GM18907 (cell line): ENCODE data around the gene POF1B.
A peak's percentile ranks its signal among the peaks of the same experiment; 100 is the strongest.
"Not testable (repeated sequence)": the region's sequence is repeated elsewhere in the genome, so short reads cannot be mapped to it uniquely, and the experiment has no call there.

ENCODE experiments used
- ATAC-seq: cut with Tn5 transposase; IDR thresholded peaks from one replicate; pipeline ENCODE4 v1.9.1; 2021; ENCODE audit warnings: mild to moderate bottlenecking, moderate library complexity; ENCODE audit not compliant: unreplicated experiment

POF1B gene, protein sequence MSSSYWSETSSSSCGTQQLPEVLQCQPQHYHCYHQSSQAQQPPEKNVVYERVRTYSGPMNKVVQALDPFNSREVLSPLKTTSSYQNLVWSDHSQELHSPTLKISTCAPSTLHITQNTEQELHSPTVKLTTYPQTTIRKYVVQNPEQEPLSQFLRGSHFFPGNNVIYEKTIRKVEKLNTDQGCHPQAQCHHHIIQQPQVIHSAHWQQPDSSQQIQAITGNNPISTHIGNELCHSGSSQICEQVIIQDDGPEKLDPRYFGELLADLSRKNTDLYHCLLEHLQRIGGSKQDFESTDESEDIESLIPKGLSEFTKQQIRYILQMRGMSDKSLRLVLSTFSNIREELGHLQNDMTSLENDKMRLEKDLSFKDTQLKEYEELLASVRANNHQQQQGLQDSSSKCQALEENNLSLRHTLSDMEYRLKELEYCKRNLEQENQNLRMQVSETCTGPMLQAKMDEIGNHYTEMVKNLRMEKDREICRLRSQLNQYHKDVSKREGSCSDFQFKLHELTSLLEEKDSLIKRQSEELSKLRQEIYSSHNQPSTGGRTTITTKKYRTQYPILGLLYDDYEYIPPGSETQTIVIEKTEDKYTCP

DNA sequence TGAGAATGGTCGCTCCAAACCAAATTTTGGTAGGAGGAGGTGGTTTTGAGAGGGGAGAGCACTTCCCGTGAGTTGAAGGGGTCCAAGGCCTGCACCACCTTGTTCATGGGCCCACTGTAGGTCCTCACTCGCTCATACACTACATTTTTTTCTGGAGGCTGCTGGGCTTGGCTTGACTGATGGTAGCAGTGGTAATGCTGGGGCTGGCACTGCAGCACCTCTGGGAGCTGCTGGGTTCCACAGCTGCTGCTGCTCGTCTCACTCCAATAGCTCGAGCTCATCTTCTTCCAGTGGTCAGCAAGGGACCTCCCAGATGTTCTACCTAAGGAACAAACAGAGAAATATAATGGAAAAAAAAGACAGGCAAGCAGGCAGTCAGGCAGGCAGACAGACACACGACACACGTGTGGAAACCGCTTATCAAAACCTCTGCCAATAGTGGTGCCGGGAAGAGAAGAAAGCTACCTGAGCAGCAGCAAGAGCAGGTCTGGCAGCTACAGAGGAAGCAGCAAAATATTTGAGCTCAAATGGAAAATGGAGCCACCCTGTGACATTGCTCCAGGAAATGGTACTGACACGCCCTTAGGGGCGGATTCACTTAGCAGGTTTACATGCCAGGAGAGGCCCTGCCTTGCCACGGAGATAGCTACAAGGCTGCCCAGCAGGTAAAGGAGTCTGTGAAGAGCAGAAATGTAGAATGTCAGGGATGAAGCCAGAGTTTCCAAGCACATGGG is at the start of gene POF1B:
POF1B (minus strand) TSS at position 492 of the 734 bp plus-strand sequence; CDS start at position 281, 211 bp downstream.
- ATAC-seq = no peak

DNA sequence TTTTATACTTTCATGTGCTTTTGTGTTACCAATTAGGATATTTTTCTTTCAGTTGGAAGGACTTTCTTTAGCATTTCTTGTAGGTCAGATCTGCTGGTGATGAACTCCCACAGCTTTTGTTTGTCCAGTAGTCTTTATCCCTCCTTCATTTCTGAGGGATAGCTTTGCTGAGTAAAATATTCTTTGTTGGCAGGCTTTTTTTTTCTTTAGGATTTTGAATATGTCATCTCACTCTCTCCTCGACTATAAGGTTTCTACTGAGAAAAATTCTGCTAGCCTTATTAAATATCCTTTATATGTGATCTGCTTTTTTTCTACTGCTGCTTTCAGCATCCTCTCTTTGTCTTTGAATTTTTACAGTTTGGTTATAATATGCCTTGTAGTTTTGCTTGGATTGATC is 49.6 kb upstream of the POF1B start:
- no peak for ATAC-seq

DNA sequence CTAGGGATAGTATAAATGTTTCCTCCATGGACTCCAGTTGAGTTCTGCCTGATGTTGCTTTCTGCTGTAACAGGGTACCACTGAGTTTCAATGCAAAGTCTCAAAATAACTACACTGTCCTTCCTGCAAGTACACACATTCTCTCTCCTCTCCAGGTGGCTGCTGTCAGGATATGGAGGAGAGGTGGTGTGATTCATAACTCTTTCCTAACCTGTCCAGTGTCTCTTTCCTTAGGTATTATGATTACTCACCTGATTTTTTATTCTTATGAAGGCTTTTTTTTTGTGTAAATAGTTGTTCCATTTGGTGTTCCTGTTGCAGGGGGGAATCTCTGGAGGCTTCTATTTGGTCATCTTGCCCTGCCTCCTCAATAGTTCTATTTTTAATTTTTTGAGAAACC is 39.8 kb upstream of the POF1B start:
- ATAC-seq = no peak

DNA sequence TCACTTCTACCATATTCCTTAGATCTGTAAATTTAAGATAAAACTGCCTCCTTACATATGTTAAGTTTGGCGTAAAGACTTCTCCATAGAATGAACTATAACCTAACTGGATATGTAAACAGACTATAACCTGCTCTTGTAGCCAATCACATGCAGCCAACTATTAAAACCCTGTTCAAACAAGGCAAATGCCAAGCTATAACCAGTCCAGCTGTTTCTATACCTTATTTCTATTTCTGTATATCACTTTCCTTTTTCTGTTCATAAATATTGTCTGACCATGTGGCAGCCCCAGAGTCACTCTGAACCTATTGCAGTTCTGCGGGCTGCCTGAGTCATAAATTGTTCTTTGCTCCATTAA is 12.4 kb upstream of the POF1B start:
- no peak for ATAC-seq

DNA sequence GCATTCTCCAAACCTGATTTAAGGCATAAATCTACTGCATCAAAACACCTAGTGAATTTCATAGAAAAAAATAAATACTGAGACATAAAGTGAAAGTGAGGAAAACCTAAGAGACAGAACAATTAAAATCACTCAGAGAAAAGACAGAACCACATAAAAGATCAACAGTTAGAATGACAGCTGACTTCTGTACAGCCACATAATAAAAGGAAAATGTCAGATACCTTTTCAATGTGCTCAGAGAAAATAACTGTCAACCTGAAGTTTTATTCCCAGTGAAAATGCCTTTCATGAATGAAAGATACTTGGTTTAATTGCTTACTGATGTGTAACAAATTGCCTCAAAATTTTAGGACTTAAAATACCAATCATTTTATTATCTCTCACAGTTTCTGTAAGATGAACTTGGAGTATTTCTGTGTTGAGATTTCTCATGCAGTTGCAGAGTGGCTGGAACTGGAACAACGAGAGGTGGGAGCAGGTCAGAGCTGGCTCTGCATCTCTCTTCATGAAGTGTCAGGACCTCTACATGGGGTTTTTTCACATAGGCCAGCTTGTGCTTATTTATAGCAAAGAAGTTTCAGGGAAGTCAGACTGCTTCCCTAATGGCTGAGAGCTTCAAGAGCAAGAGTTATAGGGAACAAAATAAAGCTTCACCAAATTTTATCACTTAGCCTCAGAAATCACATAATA is 11.9 kb upstream of the POF1B start:
- no peak for ATAC-seq

DNA sequence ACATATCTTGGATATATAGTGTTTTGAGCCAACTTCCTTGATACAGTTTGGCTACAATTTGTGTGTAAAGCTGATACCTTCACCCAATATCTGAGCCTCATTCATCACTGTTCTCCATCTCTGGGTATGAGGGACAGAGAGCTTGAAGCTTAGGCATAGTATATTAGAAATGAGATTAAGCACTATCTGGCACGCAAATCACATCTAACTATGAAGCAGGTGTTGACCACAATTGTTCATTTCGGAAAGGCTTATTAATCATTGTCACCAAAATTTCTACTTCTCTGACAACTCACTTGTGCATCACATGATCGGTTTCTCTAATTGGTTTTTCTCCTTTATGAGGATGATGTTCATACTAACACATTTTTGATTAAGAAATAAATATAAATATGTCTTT is 2.1 kb upstream of the POF1B start:
- ATAC-seq = no peak

DNA sequence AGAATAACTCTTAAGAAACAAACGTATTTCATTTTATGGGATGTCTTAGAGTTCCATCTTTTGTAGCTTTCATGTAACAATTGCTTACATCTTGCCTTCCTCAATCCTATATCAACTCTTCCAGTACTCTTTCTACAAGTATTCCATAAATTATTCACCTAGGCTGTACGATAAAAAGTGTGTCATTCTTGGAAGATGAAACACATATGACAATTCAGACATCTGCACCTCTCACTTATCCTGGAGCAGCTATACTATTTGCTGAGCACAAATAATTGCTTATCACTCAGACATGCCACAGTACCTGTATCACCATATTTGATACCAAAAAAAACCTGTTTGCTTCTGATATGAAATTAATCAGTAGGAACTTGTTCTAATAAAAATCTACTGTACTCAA is 1.0 kb downstream of the POF1B start:
- no peak for ATAC-seq

DNA sequence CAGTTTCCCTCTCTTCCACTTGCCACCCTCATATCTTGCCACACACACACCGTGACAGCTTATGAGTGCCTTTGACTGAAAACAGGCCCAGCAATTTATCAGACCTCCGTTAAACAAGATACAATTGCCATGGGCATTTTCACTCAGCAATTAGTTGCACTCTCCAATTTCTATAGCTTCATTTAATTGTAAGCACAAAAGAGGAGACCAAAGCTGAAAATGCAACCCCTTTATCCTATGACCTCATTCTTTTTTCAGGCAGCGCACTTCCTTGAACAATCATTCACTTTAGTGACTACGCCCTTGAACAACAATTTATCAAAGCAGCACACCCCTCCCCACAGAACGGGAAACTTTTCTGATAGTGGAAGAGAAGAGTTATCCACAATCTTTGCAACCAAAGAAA is 4.1 kb downstream of the POF1B start:
- no peak for ATAC-seq

DNA sequence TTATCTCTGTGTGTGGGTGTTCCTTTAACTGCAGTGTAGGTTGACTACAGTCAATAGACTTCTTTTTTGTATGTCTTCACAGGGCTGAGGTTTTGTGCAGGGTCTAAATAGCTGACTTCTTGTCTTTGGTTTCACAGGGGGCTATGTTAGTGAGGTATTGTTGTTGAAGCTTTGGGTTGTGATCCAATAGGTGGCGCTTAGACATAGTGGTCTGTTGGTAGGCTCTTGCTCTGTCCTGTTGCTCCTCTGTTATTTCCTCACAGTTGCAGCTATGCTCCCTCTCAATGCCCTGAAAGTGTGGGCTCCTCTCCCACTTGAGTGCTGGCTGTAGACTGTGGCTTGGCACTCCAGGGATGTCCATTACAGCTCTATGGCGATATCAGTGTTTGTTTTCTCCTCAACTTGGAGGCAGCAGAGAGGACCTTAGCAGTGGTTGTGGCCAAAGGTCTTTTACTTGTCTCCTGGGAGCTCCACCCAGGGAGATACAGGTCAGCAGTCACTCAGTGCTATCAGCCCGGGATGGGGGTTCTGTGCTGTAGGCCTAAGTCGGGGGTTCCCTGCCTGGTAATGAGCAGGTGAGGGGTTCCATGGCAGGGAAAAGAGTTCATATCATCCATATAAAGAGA is 14.0 kb downstream of the POF1B start:
- ATAC-seq = no peak

DNA sequence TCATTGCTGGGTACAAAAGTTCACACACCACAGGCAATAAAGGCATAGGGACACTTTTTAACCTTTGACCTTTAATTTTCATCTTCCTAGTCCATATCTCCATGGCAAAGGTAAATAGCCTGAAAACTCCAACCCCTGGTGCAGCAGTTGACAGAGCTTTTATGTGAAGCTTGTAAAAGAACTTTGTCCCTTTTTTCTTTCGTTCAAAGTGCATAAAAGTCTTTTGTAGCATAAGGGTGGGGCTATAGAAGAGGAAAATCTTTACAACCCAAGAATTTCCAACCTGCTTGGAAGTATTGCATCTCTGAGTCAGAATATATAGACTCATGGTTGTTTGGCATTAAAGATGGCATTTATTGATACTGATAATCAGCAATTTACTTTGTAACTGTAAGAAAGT is 20.4 kb downstream of the POF1B start:
- ATAC-seq = no peak

DNA sequence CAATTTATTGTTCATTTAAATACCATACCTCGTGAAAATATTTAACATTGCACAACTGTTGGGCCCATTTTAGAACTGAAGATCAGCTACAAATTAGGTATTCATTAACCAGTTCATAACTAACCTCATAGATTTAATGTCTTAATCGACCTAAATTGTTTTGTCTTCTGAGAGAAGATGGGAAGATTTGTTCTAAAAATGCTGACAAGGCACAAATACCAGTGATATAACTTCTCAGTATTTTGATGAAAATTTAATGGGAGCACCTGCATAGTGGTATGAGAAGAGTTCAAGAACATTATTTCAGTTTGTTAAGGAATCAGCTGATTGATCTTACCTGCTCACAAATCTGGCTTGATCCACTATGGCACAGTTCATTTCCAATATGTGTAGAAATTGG is 33.9 kb downstream of the POF1B start:
- ATAC-seq = no peak

DNA sequence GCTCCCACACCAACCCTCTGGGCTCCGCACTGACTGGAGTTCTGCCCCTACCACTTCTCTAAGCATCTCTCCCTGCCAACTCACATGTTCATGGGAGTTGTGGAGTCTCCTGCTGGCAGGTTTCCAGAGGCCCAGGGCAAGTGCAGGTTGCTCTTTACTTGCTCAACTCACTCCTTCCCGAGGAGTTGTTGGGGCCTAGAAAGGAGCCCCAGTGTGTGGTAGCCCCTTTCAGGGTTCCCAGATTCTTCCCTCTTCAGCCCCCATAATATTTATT is 52.5 kb downstream of the POF1B start:
- no peak for ATAC-seq

DNA sequence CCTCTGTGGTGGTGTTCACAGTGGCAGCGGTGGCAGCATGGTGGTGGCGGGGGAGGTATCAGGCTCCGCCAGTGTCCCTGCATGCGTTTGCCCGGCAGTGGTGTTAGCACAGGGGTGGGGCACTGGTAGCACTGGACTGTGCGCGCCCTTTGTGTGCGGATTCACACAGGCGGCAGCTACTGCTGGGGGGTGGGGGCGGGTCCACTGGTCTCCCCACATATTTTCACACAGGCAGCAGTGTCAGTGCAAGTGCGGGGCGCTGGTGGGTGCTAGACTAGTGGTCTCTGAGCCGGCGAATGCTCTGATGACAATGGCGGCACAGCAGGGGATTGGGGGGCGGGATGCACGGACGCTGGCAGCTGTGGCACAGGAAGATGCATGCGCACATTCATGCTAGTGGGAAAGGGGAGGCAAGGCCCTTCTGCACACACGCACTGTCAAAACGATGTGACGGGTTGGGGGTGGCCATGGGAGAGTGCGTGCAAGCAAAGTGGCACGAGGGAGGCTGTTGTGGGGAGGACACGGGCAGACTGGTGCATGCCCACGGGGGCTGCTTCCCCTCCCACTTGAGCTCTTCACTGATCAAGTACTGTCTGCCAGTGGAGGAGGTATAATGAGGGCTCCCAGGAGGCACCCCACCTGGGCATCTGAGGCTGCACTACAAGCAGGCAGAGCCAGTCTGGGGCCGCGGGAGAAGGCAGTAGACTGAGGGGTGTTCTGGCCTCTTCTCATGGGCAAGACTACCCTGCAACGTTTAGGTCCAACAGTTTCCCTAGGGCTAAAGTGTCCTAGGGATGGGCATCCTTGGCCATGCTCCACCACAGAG is 53.0 kb downstream of the POF1B start:
- no peak for ATAC-seq

DNA sequence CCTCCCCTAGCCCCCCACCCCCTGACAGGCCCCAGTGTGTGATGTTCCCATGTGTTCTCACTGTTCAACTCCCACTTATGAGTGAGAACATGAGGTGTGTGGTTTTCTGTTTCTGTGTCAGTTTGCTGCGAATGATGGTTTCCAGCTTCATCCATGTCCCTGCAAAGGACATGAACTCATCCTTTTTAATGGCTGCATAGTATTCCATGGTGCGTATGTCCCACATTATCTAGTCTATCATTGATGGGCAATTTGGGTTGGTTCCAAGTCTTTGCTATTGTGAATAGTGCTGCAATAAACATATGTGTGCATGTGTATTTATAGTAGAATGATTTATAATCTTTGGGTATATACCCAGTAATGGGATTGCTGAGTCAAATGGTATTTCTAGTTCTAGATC is 68.1 kb downstream of the POF1B start:
- not testable (repeated sequence) for ATAC-seq

DNA sequence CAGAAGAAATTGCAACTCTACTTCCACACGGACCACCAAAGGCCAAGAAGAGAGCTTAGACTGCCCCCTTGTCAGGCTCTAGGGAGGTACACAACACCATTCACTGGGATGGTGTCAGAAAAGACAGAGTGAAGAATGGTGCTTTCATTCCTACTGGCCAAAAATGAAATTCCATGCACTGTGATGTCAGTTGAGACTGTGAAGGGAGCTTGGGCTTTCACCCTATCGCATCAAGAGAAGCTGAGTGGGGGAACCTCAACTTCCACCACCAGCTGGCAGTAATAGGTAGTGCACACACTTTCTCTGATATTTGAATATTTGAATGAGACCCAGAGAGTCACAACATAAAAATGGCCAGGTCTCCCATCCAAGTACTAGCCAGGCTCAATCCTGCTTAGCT is 69.7 kb downstream of the POF1B start:
- ATAC-seq = no peak

DNA sequence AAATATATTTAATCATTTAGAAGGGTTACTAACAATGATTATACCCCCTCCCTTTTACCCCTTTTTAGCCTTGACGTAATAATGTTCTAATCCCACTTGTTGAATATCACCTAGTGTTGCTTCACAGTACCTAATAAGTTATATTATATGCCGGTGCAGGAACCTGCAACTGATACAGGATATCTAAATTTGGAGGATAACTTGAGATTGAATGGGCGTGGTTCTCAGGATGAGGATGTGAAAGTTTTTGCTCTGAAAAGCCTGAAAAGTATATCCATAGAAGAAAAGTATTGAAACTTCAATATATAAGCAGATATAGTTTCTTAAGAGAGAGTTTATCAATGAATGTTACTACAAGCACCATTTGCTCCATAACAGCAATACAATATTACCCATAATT is 75.9 kb downstream of the POF1B start:
- peak; percentile 66 for ATAC-seq

DNA sequence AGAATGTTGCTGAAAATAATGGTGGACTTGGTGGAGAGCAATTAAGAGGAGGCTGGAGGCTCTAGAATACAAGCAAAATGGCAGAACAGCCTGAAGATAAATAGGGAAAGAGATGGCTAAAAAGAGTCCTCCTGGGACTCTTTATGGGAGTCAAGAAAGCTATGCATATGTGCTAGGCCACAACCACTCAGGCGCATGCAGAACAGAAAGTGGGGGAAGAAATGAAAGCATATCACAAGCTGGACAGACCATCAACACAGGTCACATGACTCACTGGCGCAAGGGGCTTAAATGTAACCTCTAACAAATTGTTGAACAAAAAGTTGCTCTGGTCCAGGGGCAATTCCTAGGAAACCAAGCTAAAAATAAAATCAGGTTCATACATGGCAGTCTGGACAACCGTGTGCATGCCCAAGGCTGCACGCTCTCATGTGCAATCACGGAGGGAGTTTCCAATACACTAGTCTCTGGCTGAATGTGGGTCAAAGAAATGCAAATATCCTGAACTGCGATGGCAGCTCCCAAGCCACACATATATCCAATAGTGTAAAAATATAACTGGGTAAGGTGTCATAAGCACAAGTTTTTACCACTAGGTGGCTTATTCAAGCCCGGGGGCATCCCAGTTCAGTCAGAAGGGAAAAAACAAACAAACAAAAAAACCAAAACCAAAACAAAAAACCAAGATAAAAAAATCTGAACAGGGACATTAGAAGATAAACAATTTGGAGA is 90.3 kb downstream of the POF1B start:
- ATAC-seq = no peak

DNA sequence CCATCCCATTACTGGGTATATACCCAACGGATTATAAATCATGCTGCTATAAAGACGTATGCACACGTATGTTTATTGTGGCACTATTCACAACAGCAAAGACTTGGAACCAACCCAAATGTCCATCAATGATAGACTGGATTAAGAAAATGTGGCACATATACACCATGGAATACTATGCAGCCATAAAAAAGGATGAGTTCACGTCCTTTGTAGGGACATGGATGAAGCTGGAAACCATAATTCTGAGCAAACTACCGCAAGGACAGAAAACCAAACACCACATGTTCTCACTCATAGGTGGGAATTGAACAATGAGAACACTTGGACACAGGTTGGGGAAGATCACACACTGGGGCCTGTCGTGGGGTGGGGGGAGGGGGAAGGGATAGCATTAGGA is 94.2 kb downstream of the POF1B start:
- not testable (repeated sequence) for ATAC-seq

DNA sequence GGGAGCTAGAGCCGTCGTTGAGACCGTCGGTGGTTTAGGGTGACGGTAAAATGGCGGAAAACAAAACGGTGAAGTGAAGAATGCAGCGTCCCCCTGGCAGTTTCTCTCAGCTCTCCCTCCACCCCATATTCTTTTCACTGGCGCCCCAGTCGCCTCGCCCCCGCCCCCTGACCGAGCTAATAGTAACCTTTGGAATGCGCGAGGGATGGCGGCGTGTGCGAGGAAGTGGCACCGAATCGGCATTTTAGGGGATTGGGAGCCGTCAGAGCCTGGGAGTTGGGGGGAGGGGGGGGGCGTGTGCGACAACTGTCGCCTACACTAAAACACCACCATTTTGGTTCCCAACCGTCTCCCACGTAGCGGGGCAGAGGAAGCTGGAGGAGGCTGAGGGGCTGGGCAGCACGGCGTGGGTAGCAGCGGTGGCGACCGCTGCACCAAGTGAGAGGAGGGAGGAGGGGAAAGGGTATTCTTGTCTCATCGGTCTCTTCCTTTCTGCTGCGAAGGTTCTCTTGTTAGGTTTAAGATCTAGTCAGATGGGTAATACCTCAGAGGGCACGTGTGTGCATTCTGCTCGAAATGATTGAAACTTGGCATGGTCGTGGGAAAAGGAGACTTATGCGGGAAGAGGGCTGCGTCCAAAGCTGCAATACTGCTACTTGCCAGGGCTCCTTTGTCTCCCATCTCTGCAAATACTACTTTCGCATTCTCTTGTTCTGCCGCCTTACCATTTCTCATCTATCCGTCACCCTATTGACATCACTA is 134.8 kb downstream of the POF1B start:
- ATAC-seq = peak; percentile 48
